SK-N-SH (cell line): ENCODE results near the gene PLEKHA6.

Experiments
- CHD2 ChIP-seq: fragments of 150-350 bp; IDR thresholded peaks from 2 replicates; pipeline ENCODE4 v1.6.1; 2018; ENCODE audit warnings: low read length; ENCODE audit not compliant: partially characterized antibody
- CTCF ChIP-seq: fragments of 200-600 bp; sonication (generic); IDR thresholded peaks from 2 replicates; pipeline ENCODE4 v1.6.1; 2017; ENCODE audit warnings: antibody characterized with exemption, mild to moderate bottlenecking, moderate library complexity
- EP300 ChIP-seq, 2 experiments: IDR thresholded peaks; 2 replicates each; pipeline versions ENCODE4 v1.4.0 to v1.6.1; 2012; ENCODE audit warnings: borderline replicate concordance in 1 of 2, low read depth in 1 of 2, low read length in 1 of 2
- JUND ChIP-seq: IDR thresholded peaks from 2 replicates; pipeline ENCODE4 v1.4.0; 2012
- MEF2A ChIP-seq: IDR thresholded peaks from 2 replicates; pipeline ENCODE4 v1.4.0; 2012; ENCODE audit warnings: low read depth, borderline replicate concordance
- MXI1 ChIP-seq: IDR thresholded peaks from 2 replicates; pipeline ENCODE4 v1.6.1; 2012; ENCODE audit warnings: mild to moderate bottlenecking, low read depth, low read length, improper control_type of control experiment
- POLR2AphosphoS5 ChIP-seq: IDR thresholded peaks from 2 replicates; pipeline ENCODE4 v1.6.1; 2012; ENCODE audit warnings: low read depth, low read length
- REST ChIP-seq: IDR thresholded peaks from 2 replicates; pipeline ENCODE4 v1.6.1; 2012; ENCODE audit warnings: mild to moderate bottlenecking, low read depth, low read length, moderate library complexity
- RXRA ChIP-seq: IDR thresholded peaks from 2 replicates; pipeline ENCODE4 v1.4.0; 2012; ENCODE audit warnings: low read depth, mild to moderate bottlenecking, borderline replicate concordance
- SIN3A ChIP-seq: IDR thresholded peaks from 2 replicates; pipeline ENCODE4 v1.6.1; 2012; ENCODE audit warnings: low read depth, mild to moderate bottlenecking, low read length, moderate library complexity, borderline replicate concordance
- SMC3 ChIP-seq: IDR thresholded peaks from 2 replicates; pipeline ENCODE4 v1.6.1; 2012; ENCODE audit warnings: low read depth, low read length, improper control_type of control experiment
- TCF12 ChIP-seq: IDR thresholded peaks from 2 replicates; pipeline ENCODE4 v1.4.0; 2012
- YY1 ChIP-seq: IDR thresholded peaks from 2 replicates; pipeline ENCODE4 v1.4.0; 2012; ENCODE audit warnings: low read depth, mild to moderate bottlenecking

GRCh38 chr1:204199579-204199978, 160.2 kb downstream of the PLEKHA6 start:
- TF ChIP-seq CTCF (no peak), SIN3A (no peak), EP300 (IDR thresholded peaks at IDR 0.05; ENCODE audit: borderline replicate concordance in 1 of 2, low read depth in 1 of 2, low read length in 1 of 2) (no peak), MEF2A (no peak), REST (no peak), SMC3 (no peak), TCF12 (no peak), CHD2 (no peak), RXRA (no peak), POLR2AphosphoS5 (no peak), MXI1 (no peak), JUND (no peak), YY1 (no peak)
